SU-DHL-6 (cell line): Measurements from ENCODE around the gene ASNSD1.
"Not testable (repeated sequence)": the region's sequence is repeated elsewhere in the genome, so short reads cannot be mapped to it uniquely, and the experiment has no call there.

Experiments
- H2AFZ ChIP-seq: fragments of 200-600 bp; sonication (generic); 2 replicates; pipeline ENCODE4 v1.6.1; 2014; ENCODE audit warnings: low read depth, mild to moderate bottlenecking, moderate library complexity, mixed read lengths, antibody characterized with exemption, low read length; ENCODE audit not compliant: severe bottlenecking
- H3F3A ChIP-seq: fragments of 200-600 bp; shearing (Covaris generic); 2 replicates; pipeline ENCODE4 v1.6.0; 2016; ENCODE audit warnings: antibody characterized with exemption, mild to moderate bottlenecking; ENCODE audit not compliant: insufficient read depth
- H3K27ac ChIP-seq: fragments of 200-600 bp; sonication (generic); 2 replicates; pipeline ENCODE4 v1.5.1; 2016; ENCODE audit warnings: low read depth, mild to moderate bottlenecking, low read length, moderate library complexity, mixed read lengths
- H3K27me3 ChIP-seq: fragments of 200-600 bp; sonication (generic), shearing (Covaris generic); 2 replicates; pipeline ENCODE4 v1.6.0; 2014; ENCODE audit warnings: mild to moderate bottlenecking, low read length
- H3K36me3 ChIP-seq: fragments of 200-600 bp; sonication (generic); 2 replicates; pipeline ENCODE4 v1.6.1; 2014; ENCODE audit warnings: mild to moderate bottlenecking, low read length, mixed read lengths
- H3K4me2 ChIP-seq: fragments of 300-600, 200-600 bp; shearing (Covaris generic), sonication (generic); 2 replicates; pipeline ENCODE4 v1.6.0; 2014; ENCODE audit warnings: low read length, low read depth, mild to moderate bottlenecking; ENCODE audit not compliant: poor library complexity, severe bottlenecking
- H3K4me3 ChIP-seq: fragments of 200-600 bp; sonication (generic); 2 replicates; pipeline ENCODE4 v1.5.1; 2014; ENCODE audit warnings: antibody characterized with exemption, low read length, mild to moderate bottlenecking, mixed read lengths; ENCODE audit not compliant: insufficient read depth, poor library complexity, severe bottlenecking
- H3K79me2 ChIP-seq: fragments of 200-600 bp; sonication (generic); 2 replicates; pipeline ENCODE4 v1.6.1; 2014; ENCODE audit warnings: mild to moderate bottlenecking, low read length, moderate library complexity; ENCODE audit not compliant: insufficient read depth
- H3K9ac ChIP-seq: fragments of 200-600 bp; sonication (generic); 2 replicates; pipeline ENCODE4 v1.7.0; 2014; ENCODE audit warnings: mild to moderate bottlenecking, low read length
- H3K9me2 ChIP-seq: fragments of 200-600 bp; sonication (generic); replicated peaks from 2 replicates; pipeline ENCODE4 v1.6.1; 2014; ENCODE audit warnings: low read length; ENCODE audit not compliant: insufficient read depth
- H3K9me3 ChIP-seq: fragments of 200-600 bp; sonication (generic); 2 replicates; pipeline ENCODE4 v1.6.1; 2014; ENCODE audit warnings: low read length, mixed read lengths; ENCODE audit not compliant: insufficient read depth
- H4K20me1 ChIP-seq: fragments of 200-600 bp; sonication (generic); 2 replicates; pipeline ENCODE4 v1.6.1; 2014; ENCODE audit warnings: low read depth, mild to moderate bottlenecking, antibody characterized with exemption, low read length, moderate library complexity, mixed read lengths
- EZH2phosphoT487 ChIP-seq: fragments of 200-600 bp; sonication (generic), shearing (Covaris generic); conservative IDR thresholded peaks from 2 replicates; pipeline ENCODE4 v1.6.1; 2018; ENCODE audit warnings: mild to moderate bottlenecking, antibody characterized with exemption, low read length, moderate library complexity, mixed read lengths
- TF ChIP-seq, protein P1 (sequence below): fragments of 200-600 bp; sonication (generic); IDR thresholded peaks from one replicate; pipeline ENCODE4 v1.5.1; 2017; ENCODE audit warnings: antibody characterized with exemption, mild to moderate bottlenecking, low read length, moderate library complexity; ENCODE audit not compliant: insufficient read depth, poor library complexity, severe bottlenecking

Gene ASNSD1

DNA sequence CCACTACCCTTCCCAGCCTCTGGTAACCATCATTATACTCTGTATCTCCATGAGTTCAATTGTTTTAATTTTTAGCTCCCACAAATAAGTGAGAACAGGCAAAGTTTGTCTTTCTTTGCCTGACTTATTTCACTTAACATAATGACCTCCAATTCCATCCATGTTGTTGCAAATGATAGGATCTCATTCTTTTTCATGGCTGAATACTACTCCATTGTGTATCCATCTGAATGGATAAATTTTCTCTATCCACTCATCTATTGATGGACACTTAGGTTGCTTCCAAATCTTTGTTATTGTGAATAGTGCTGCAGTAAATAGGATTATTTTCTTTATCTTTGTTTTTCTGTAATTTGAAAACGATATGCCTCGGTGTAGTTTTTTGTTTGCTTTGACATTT lies 39.4 kb downstream of the ASNSD1 start:
- Histone ChIP-seq H3F3A (peaks cover 14% of the 10 kb centered on the region; the same call in 1 of the 2 replicates), H3K27ac (no peak overlapping the region), H3K4me2 (no peak overlapping the region), H3K9ac (no peak overlapping the region), H3K9me3 (no peaks in the 10 kb centered on the region), H3K27me3 (no peaks in the 10 kb centered on the region), H3K79me2 (no peaks in the 10 kb centered on the region), H2AFZ (no peak overlapping the region), H3K9me2 (no peaks in the 10 kb centered on the region), H4K20me1 (no peaks in the 10 kb centered on the region), H3K36me3 (no peaks in the 10 kb centered on the region; the same call in 1 of the 2 replicates), H3K4me3 (no peak overlapping the region)
- no peak for TF ChIP-seq EZH2phosphoT487
- TF ChIP-seq, protein P1, sequence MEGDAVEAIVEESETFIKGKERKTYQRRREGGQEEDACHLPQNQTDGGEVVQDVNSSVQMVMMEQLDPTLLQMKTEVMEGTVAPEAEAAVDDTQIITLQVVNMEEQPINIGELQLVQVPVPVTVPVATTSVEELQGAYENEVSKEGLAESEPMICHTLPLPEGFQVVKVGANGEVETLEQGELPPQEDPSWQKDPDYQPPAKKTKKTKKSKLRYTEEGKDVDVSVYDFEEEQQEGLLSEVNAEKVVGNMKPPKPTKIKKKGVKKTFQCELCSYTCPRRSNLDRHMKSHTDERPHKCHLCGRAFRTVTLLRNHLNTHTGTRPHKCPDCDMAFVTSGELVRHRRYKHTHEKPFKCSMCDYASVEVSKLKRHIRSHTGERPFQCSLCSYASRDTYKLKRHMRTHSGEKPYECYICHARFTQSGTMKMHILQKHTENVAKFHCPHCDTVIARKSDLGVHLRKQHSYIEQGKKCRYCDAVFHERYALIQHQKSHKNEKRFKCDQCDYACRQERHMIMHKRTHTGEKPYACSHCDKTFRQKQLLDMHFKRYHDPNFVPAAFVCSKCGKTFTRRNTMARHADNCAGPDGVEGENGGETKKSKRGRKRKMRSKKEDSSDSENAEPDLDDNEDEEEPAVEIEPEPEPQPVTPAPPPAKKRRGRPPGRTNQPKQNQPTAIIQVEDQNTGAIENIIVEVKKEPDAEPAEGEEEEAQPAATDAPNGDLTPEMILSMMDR = no peak

- H3F3A ChIP-seq = peaks cover 11% of the 10 kb centered on the region; the same call in 1 of the 2 replicates
- no peak overlapping the region for H3K4me2 ChIP-seq
- H4K20me1 ChIP-seq = no peaks in the 10 kb centered on the region
- H3K79me2 ChIP-seq = no peaks in the 10 kb centered on the region
- no peak overlapping the region for H3K9ac ChIP-seq
- H3K9me2 ChIP-seq = no peaks in the 10 kb centered on the region
- no peaks in the 10 kb centered on the region; the same call in 1 of the 2 replicates for H3K36me3 ChIP-seq
- H2AFZ ChIP-seq = no peak overlapping the region
- H3K27ac ChIP-seq = no peak overlapping the region
- no peaks in the 10 kb centered on the region for H3K27me3 ChIP-seq
- H3K9me3 ChIP-seq = no peaks in the 10 kb centered on the region
- TF ChIP-seq, protein P1 = no peak
- TF ChIP-seq EZH2phosphoT487 = no peak
- no peak overlapping the region for H3K4me3 ChIP-seq
Measured at GRCh38 chr2:189702071-189702470, 40.8 kb downstream of the ASNSD1 start.

DNA sequence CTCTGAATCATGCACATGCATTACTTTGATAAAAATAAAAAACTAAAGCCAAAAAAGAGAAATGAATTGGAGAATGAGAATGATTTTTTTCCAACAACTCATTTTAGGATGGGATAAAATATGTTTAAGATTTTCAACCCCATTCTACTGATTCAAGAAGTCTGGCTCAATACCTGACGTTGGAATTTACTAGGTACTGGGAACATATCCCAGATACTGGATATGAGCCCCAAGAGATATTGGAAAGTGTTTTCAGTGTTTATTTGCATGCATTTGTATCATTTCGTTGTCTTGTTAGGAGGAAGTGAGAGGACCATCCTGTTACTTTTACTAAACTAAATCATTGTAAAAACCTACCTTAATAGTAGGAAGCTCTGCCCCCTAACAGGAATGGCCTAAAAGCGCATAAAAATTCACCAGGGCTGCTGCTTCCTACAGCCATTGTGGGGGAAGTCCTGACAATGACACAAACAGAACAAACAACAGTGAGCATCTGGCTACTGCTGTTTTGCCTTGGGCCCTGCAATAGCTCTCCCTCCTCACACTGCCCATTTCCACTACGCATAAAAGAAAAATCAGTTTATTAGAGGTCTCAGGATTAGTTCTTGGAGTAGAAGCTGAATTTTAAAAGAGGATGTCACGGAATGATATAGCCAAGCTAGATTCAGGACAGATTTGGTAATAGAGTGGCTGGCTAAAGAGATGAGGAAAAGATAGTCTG lies 48.4 kb downstream of the ASNSD1 start:
- no peaks in the 10 kb centered on the region for H3K9me2 ChIP-seq
- H3K4me2 ChIP-seq = no peak overlapping the region
- H3K27ac ChIP-seq = no peak overlapping the region
- no peak overlapping the region for H2AFZ ChIP-seq
- H3K79me2 ChIP-seq = no peaks in the 10 kb centered on the region
- H3K9ac ChIP-seq = no peak overlapping the region
- H3K4me3 ChIP-seq = no peak overlapping the region
- no peaks in the 10 kb centered on the region for H3K9me3 ChIP-seq
- no peaks in the 10 kb centered on the region for H3F3A ChIP-seq
- no peaks in the 10 kb centered on the region for H3K27me3 ChIP-seq
- H3K36me3 ChIP-seq = no peaks in the 10 kb centered on the region
- H4K20me1 ChIP-seq = no peaks in the 10 kb centered on the region
- TF ChIP-seq, protein P1 = no peak
- TF ChIP-seq EZH2phosphoT487 = no peak

- H3K4me2 ChIP-seq, H3K9me3 ChIP-seq, H3K9ac ChIP-seq, H3K27me3 ChIP-seq, H3K79me2 ChIP-seq, H3F3A ChIP-seq, H3K9me2 ChIP-seq, H4K20me1 ChIP-seq, H2AFZ ChIP-seq, H3K27ac ChIP-seq, H3K4me3 ChIP-seq, H3K36me3 ChIP-seq: not testable (repeated sequence)
Measured at GRCh38 chr2:189717593-189717992, 56.3 kb downstream of the ASNSD1 start.
